ENCODE results near the gene TMEM26.
A peak's percentile ranks its signal among the peaks of the same experiment; 100 is the strongest.

Gene TMEM26

GRCh38 chr10:61455656-61456055, 2.5 kb upstream of the TMEM26 start:
- no peak overlapping the region for H4K5ac ChIP-seq (ENCODE audit: low read length)
- no peak for DNase-seq
- no peak overlapping the region for H4K8ac ChIP-seq (ENCODE audit: low read depth, low read length)
- no peak overlapping the region for H2BK15ac ChIP-seq (replicated peaks; ENCODE audit: low read depth)
- H3K23ac ChIP-seq (ENCODE audit: low read length), result no peak overlapping the region
- no peak overlapping the region for H3K18ac ChIP-seq (ENCODE audit: low read length)
- no peak overlapping the region for H3K4me3 ChIP-seq (ENCODE audit: low read length)
- no peaks in the 10 kb centered on the region for H3K79me2 ChIP-seq (ENCODE audit: control insufficient read depth, insufficient read depth, low read length)
- H3K27me3 ChIP-seq (ENCODE audit: insufficient read depth, low read length, poor library complexity), result no peaks in the 10 kb centered on the region
- no peak overlapping the region for H2AK5ac ChIP-seq (ENCODE audit: low read length)
- H3K27ac ChIP-seq (ENCODE audit: low read depth, low read length), result no peak overlapping the region
- H3K4me1 ChIP-seq (ENCODE audit: control insufficient read depth, low read depth, low read length), result no peaks in the 10 kb centered on the region
- H2BK120ac ChIP-seq (ENCODE audit: low read depth, low read length), result no peak overlapping the region
- no CpG with 5 or more reads among the region's 8 CpGs for WGBS (ENCODE audit: extremely low coverage, insufficient coverage, low lambda C conversion rate)
- H3K56ac ChIP-seq (ENCODE audit: low read length), result no peak overlapping the region
- H3K4ac ChIP-seq (ENCODE audit: low read depth, low read length), result no peak overlapping the region
- no peaks in the 10 kb centered on the region for H3K79me1 ChIP-seq (ENCODE audit: low read length)
- no peak overlapping the region for H3K4me2 ChIP-seq (ENCODE audit: low read length)
- H2BK5ac ChIP-seq (ENCODE audit: low read length), result no peak overlapping the region
- H3K9ac ChIP-seq (ENCODE audit: low read length), result no peak overlapping the region
- H3K36me3 ChIP-seq (ENCODE audit: control insufficient read depth, insufficient read depth, low read length), result no peaks in the 10 kb centered on the region

DNA sequence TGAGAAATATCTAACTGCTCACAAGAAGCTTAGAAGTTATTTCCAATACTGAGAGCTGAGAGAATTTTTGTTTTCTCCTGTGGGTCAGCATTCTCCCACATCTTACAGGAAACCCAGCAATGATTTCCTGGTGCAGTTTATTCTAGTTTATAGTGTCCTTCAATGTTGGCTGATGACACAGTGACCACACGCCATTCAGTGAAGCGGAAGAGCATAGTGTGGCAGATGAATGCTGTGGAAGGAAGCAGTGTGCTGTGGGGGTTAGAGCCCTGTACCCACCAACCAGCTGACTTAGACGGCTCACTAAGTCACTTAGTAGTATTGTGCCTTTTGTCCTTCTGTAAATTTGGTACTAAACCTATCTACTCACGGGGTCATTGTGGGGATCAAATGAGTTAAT, 1.4 kb upstream of the TMEM26 start:
- no peak overlapping the region for H3K9ac ChIP-seq (ENCODE audit: low read length)
- no peak overlapping the region for H3K18ac ChIP-seq (ENCODE audit: low read length)
- no peak overlapping the region for H3K4me2 ChIP-seq (ENCODE audit: low read length)
- no peaks in the 10 kb centered on the region for H3K4me1 ChIP-seq (ENCODE audit: control insufficient read depth, low read depth, low read length)
- no peak overlapping the region for H3K4ac ChIP-seq (ENCODE audit: low read depth, low read length)
- no peak overlapping the region for H3K4me3 ChIP-seq (ENCODE audit: low read length)
- no peak overlapping the region for H2BK120ac ChIP-seq (ENCODE audit: low read depth, low read length)
- no peaks in the 10 kb centered on the region for H3K36me3 ChIP-seq (ENCODE audit: control insufficient read depth, insufficient read depth, low read length)
- H2BK15ac ChIP-seq (replicated peaks; ENCODE audit: low read depth), result no peak overlapping the region
- H3K27ac ChIP-seq (ENCODE audit: low read depth, low read length), result no peak overlapping the region
- DNase-seq, result no peak
- no peaks in the 10 kb centered on the region for H3K79me2 ChIP-seq (ENCODE audit: control insufficient read depth, insufficient read depth, low read length)
- H4K8ac ChIP-seq (ENCODE audit: low read depth, low read length), result no peak overlapping the region
- no CpG with 5 or more reads among the region's 4 CpGs for WGBS (ENCODE audit: extremely low coverage, insufficient coverage, low lambda C conversion rate)
- no peak overlapping the region for H2AK5ac ChIP-seq (ENCODE audit: low read length)
- H4K5ac ChIP-seq (ENCODE audit: low read length), result no peak overlapping the region
- no peak overlapping the region for H2BK5ac ChIP-seq (ENCODE audit: low read length)
- no peaks in the 10 kb centered on the region for H3K79me1 ChIP-seq (ENCODE audit: low read length)
- H3K27me3 ChIP-seq (ENCODE audit: insufficient read depth, low read length, poor library complexity), result no peaks in the 10 kb centered on the region
- no peak overlapping the region for H3K23ac ChIP-seq (ENCODE audit: low read length)
- no peak overlapping the region for H3K56ac ChIP-seq (ENCODE audit: low read length)

DNA sequence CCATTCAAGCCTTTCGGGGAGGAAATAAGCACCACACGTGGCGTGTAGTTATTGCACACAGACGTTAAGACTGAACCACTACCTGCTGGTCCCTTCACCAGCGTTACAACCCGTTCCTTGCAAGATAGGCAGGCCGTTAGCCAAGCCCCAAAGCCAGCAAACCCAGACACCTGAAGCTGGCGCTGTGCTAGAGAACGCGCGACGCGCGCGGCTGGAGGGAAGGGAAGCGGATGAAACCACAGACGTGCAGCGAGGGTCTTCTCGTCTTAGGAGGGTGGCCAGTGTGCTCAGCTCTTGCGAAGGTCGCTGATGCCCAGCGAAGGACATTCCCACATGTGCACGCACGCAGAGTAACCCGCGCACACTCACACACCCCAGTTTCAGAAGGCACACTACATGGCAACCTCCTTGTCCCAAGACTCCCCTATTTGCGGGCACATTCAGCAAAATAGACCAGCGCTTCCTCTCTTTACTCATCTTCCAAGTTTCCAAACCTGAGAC, 980 bp downstream of the TMEM26 start:
- Histone ChIP-seq H3K56ac (ENCODE audit: low read length) (peak overlapping the region; percentile 71), H3K4me1 (ENCODE audit: control insufficient read depth, low read depth, low read length) (no peaks in the 10 kb centered on the region), H3K18ac (ENCODE audit: low read length) (no peak overlapping the region), H3K27me3 (ENCODE audit: insufficient read depth, low read length, poor library complexity) (no peaks in the 10 kb centered on the region), H3K27ac (ENCODE audit: low read depth, low read length) (no peak overlapping the region), H3K4ac (ENCODE audit: low read depth, low read length) (no peak overlapping the region), H2BK5ac (ENCODE audit: low read length) (no peak overlapping the region), H3K4me3 (ENCODE audit: low read length) (peak overlapping the region; percentile 60), H3K4me2 (ENCODE audit: low read length) (peak overlapping the region; percentile 97), H3K79me2 (ENCODE audit: control insufficient read depth, insufficient read depth, low read length) (no peaks in the 10 kb centered on the region), H2BK15ac (replicated peaks; ENCODE audit: low read depth) (no peak overlapping the region), H3K9ac (ENCODE audit: low read length) (peak overlapping the region; percentile 46), H3K36me3 (ENCODE audit: control insufficient read depth, insufficient read depth, low read length) (no peaks in the 10 kb centered on the region), H3K79me1 (ENCODE audit: low read length) (no peaks in the 10 kb centered on the region), H2BK120ac (ENCODE audit: low read depth, low read length) (no peak overlapping the region), H3K23ac (ENCODE audit: low read length) (peak overlapping the region; percentile 91), H4K5ac (ENCODE audit: low read length) (no peak overlapping the region), H2AK5ac (ENCODE audit: low read length) (no peak overlapping the region), H4K8ac (ENCODE audit: low read depth, low read length) (no peak overlapping the region)
- no CpG with 5 or more reads among the region's 28 CpGs for WGBS (ENCODE audit: extremely low coverage, insufficient coverage, low lambda C conversion rate)
- DNase-seq, result peak; percentile 58

DNA sequence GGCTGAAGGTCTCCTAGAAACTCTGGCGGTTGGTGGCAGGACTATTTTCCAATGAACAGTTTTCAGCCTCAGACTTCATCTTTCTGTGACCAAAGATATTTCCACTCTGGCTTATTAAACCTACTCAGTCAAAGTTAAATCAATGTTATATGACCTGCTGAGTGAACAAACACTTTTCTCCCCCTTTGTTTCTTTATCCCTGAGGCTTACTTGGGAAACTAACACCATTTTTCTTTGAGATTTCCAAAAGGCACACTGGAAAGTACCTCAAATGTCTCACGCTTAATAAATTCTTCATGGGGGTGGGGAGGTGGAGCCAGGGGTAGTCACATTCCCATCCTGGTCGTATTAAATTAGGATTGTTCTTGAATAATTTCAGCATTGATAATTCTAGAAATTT, 1.8 kb downstream of the TMEM26 start:
- Histone ChIP-seq H3K4ac (ENCODE audit: low read depth, low read length) (no peak overlapping the region), H3K4me3 (ENCODE audit: low read length) (no peak overlapping the region), H3K4me2 (ENCODE audit: low read length) (no peak overlapping the region), H3K56ac (ENCODE audit: low read length) (no peak overlapping the region), H3K18ac (ENCODE audit: low read length) (no peak overlapping the region), H3K79me1 (ENCODE audit: low read length) (no peaks in the 10 kb centered on the region), H3K27me3 (ENCODE audit: insufficient read depth, low read length, poor library complexity) (no peaks in the 10 kb centered on the region), H3K23ac (ENCODE audit: low read length) (no peak overlapping the region), H4K5ac (ENCODE audit: low read length) (no peak overlapping the region), H2BK15ac (replicated peaks; ENCODE audit: low read depth) (no peak overlapping the region), H3K79me2 (ENCODE audit: control insufficient read depth, insufficient read depth, low read length) (no peaks in the 10 kb centered on the region), H3K36me3 (ENCODE audit: control insufficient read depth, insufficient read depth, low read length) (no peaks in the 10 kb centered on the region), H4K8ac (ENCODE audit: low read depth, low read length) (no peak overlapping the region), H2BK120ac (ENCODE audit: low read depth, low read length) (no peak overlapping the region), H2AK5ac (ENCODE audit: low read length) (no peak overlapping the region), H2BK5ac (ENCODE audit: low read length) (no peak overlapping the region), H3K9ac (ENCODE audit: low read length) (no peak overlapping the region), H3K27ac (ENCODE audit: low read depth, low read length) (no peak overlapping the region), H3K4me1 (ENCODE audit: control insufficient read depth, low read depth, low read length) (no peaks in the 10 kb centered on the region)
- no CpG with 5 or more reads among the region's 3 CpGs for WGBS (ENCODE audit: extremely low coverage, insufficient coverage, low lambda C conversion rate)
- DNase-seq, result no peak

- no peak overlapping the region for H3K23ac ChIP-seq (ENCODE audit: low read length)
- no peak overlapping the region for H3K27ac ChIP-seq (ENCODE audit: low read depth, low read length)
- no CpG with 5 or more reads among the region's 5 CpGs for WGBS (ENCODE audit: extremely low coverage, insufficient coverage, low lambda C conversion rate)
- H3K9ac ChIP-seq (ENCODE audit: low read length), result no peak overlapping the region
- no peaks in the 10 kb centered on the region for H3K27me3 ChIP-seq (ENCODE audit: insufficient read depth, low read length, poor library complexity)
- H2AK5ac ChIP-seq (ENCODE audit: low read length), result no peak overlapping the region
- DNase-seq, result no peak
- H3K4me3 ChIP-seq (ENCODE audit: low read length), result no peak overlapping the region
- H3K4ac ChIP-seq (ENCODE audit: low read depth, low read length), result no peak overlapping the region
- no peak overlapping the region for H3K18ac ChIP-seq (ENCODE audit: low read length)
- H4K8ac ChIP-seq (ENCODE audit: low read depth, low read length), result no peak overlapping the region
- H3K36me3 ChIP-seq (ENCODE audit: control insufficient read depth, insufficient read depth, low read length), result no peaks in the 10 kb centered on the region
- no peak overlapping the region for H2BK5ac ChIP-seq (ENCODE audit: low read length)
- no peak overlapping the region for H3K4me2 ChIP-seq (ENCODE audit: low read length)
- no peak overlapping the region for H4K5ac ChIP-seq (ENCODE audit: low read length)
- no peaks in the 10 kb centered on the region for H3K4me1 ChIP-seq (ENCODE audit: control insufficient read depth, low read depth, low read length)
- H2BK15ac ChIP-seq (replicated peaks; ENCODE audit: low read depth), result no peak overlapping the region
- H3K79me1 ChIP-seq (ENCODE audit: low read length), result no peaks in the 10 kb centered on the region
- H2BK120ac ChIP-seq (ENCODE audit: low read depth, low read length), result no peak overlapping the region
- no peaks in the 10 kb centered on the region for H3K79me2 ChIP-seq (ENCODE audit: control insufficient read depth, insufficient read depth, low read length)
- H3K56ac ChIP-seq (ENCODE audit: low read length), result no peak overlapping the region
Measured at GRCh38 chr10:61448841-61449600, 4.2 kb downstream of the TMEM26 start.

DNA sequence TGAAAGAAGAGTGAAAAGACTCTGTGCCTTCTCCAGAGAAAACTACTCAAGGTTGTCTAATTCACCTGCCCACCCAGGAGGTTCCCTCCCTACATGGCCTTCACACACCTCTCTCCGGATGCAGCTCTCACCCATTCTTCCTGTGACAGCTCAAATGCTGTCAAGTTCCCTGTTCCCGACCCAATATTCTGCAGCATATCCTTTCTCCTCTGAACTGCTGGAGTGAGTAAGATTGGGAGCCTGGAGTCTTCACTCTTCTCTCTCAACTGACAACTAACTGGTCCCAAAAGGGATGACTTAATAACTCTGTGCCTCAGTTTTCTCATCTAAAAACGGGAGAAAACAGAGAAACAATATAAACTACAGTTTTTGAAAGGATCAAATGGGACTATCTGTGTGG, 5.1 kb downstream of the TMEM26 start:
- no peak for DNase-seq
- WGBS (ENCODE audit: extremely low coverage, insufficient coverage, low lambda C conversion rate), result no CpG with 5 or more reads among the region's 3 CpGs

More for the DNA sequence above, 5.1 kb downstream of the TMEM26 start:
- Histone ChIP-seq H4K5ac (ENCODE audit: low read length) (no peak overlapping the region), H3K79me1 (ENCODE audit: low read length) (no peaks in the 10 kb centered on the region), H3K79me2 (ENCODE audit: control insufficient read depth, insufficient read depth, low read length) (no peaks in the 10 kb centered on the region), H2BK5ac (ENCODE audit: low read length) (no peak overlapping the region), H3K18ac (ENCODE audit: low read length) (no peak overlapping the region), H3K9ac (ENCODE audit: low read length) (no peak overlapping the region), H3K27me3 (ENCODE audit: insufficient read depth, low read length, poor library complexity) (no peaks in the 10 kb centered on the region), H2BK15ac (replicated peaks; ENCODE audit: low read depth) (no peak overlapping the region), H4K8ac (ENCODE audit: low read depth, low read length) (no peak overlapping the region), H3K4me2 (ENCODE audit: low read length) (no peak overlapping the region), H3K36me3 (ENCODE audit: control insufficient read depth, insufficient read depth, low read length) (no peaks in the 10 kb centered on the region), H3K27ac (ENCODE audit: low read depth, low read length) (no peak overlapping the region), H3K56ac (ENCODE audit: low read length) (no peak overlapping the region), H2BK120ac (ENCODE audit: low read depth, low read length) (no peak overlapping the region), H3K23ac (ENCODE audit: low read length) (no peak overlapping the region), H3K4me1 (ENCODE audit: control insufficient read depth, low read depth, low read length) (no peaks in the 10 kb centered on the region), H2AK5ac (ENCODE audit: low read length) (no peak overlapping the region), H3K4me3 (ENCODE audit: low read length) (no peak overlapping the region), H3K4ac (ENCODE audit: low read depth, low read length) (no peak overlapping the region)

Measured in mesendoderm (in vitro differentiated cells).